ENCODE data around the gene NPVF. TPM values are rescaled to one million over a fixed set of nuclear protein-coding genes. Genes with fewer than 3 reads are reported as not detected.

Gene NPVF
- total and polyA plus RNA-seq, 5 donors from 2014 or later, result not detected

DNA sequence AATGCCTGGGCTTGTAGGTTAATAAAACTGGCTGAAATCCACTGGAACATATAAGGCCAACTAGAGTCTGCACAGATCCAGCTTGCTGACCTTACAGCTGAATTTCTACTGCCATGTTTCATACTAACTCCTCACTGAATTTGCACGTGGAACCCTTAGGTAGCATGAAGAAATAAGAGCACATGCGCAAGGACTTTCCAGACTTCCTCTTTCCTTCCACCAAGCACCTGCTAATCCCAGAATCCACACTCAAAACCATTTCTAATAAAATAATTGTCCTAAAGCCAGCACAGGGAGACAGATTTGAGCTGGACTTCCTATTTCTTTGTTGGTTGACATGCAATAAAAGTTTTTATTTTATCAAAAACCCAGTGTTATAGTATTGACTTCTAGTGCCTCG is 46.8 kb downstream of the NPVF start:
- H3K27ac Mint-ChIP-seq, result peak overlapping the region in 2 of 3 donors; percentile 53 to 82
- Histone ChIP-seq H3K4me1 (ENCODE audit: control insufficient read depth, insufficient read depth, low read length, poor library complexity, severe bottlenecking) (peaks cover 13% of the 10 kb centered on the region), H3K36me3 (ENCODE audit: control insufficient read depth, insufficient read depth, low read length) (no peaks in the 10 kb centered on the region), H3K27ac (ENCODE audit: insufficient read depth, low read length, poor library complexity, severe bottlenecking) (no peak overlapping the region), H3K27me3 (ENCODE audit: control insufficient read depth, insufficient read depth, low read length) (peaks cover 4% of the 10 kb centered on the region), H3K4me3 (ENCODE audit: low read depth, low read length) (no peak overlapping the region), H3K9me3 (ENCODE audit: control insufficient read depth in 2 of 2, low read length in 2 of 2) (no peaks in the 10 kb centered on the region)
- peaks cover 0 to 2% (median 0%) of the 10 kb centered on the region in 7 donors for H3K9me3 Mint-ChIP-seq
- peak overlapping the region; percentile 86 to 93 (median 90) for H3K4me3 Mint-ChIP-seq
- peaks cover 9% of the 10 kb centered on the region for H3K36me3 Mint-ChIP-seq
- ATAC-seq (ENCODE audit: low read depth in 2 of 2), result no peak
- H3K27me3 Mint-ChIP-seq, result peaks cover 17% of the 10 kb centered on the region
- H3K4me1 Mint-ChIP-seq, result peaks cover 0 to 23% (median 16%) of the 10 kb centered on the region in 4 donors
- DNase-seq, result no peak

- Histone ChIP-seq H3K27ac (ENCODE audit: insufficient read depth, low read length, poor library complexity, severe bottlenecking) (no peak overlapping the region), H3K4me1 (ENCODE audit: control insufficient read depth, insufficient read depth, low read length, poor library complexity, severe bottlenecking) (peaks cover 13% of the 10 kb centered on the region), H3K36me3 (ENCODE audit: control insufficient read depth, insufficient read depth, low read length) (no peaks in the 10 kb centered on the region), H3K4me3 (ENCODE audit: low read depth, low read length) (peak overlapping the region; percentile 58), H3K27me3 (ENCODE audit: control insufficient read depth, insufficient read depth, low read length) (no peaks in the 10 kb centered on the region), H3K9me3 (ENCODE audit: control insufficient read depth in 2 of 2, low read length in 2 of 2) (no peaks in the 10 kb centered on the region)
- Mint-ChIP-seq H3K4me3 (peak overlapping the region; percentile 89 to 95 (median 92)), H3K27ac (peak overlapping the region; percentile 82 to 93 (median 92)), H3K27me3 (peaks cover 17% of the 10 kb centered on the region), H3K36me3 (peaks cover 10% of the 10 kb centered on the region), H3K9me3 (peaks cover 0 to 2% (median 0%) of the 10 kb centered on the region in 7 donors), H3K4me1 (peaks cover 0 to 23% (median 17%) of the 10 kb centered on the region in 4 donors)
- no peak for ATAC-seq (ENCODE audit: low read depth in 2 of 2)
- no peak for DNase-seq
These were observed 47.3 kb downstream of the NPVF start for GRCh38 chr7:25180946-25181345.

DNA sequence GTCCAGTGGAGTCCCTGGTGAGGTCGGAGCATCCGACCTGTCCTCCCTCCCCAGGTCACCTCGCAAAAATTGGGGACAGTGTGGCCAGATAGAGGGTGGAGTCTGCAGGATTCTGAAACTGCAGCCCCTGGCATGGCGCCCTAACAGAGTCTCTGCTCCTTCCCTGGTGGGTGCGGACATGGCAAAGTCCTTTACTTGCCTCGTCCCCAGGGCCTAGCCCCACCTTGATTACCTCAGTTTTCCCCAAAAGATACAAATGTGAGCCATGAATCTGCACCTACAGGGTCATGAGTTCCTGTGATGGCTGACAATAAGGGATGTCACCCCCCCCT is 47.7 kb downstream of the NPVF start:
- peak overlapping the region; percentile 82 for H3K27ac ChIP-seq (ENCODE audit: insufficient read depth, low read length, poor library complexity, severe bottlenecking)
- peak overlapping the region; percentile 58 for H3K4me3 ChIP-seq (ENCODE audit: low read depth, low read length)
- peaks cover 10% of the 10 kb centered on the region for H3K36me3 Mint-ChIP-seq
- H3K27ac Mint-ChIP-seq, result peak overlapping the region; percentile 82 to 93 (median 92)
- H3K9me3 Mint-ChIP-seq, result peaks cover 0 to 2% (median 0%) of the 10 kb centered on the region in 7 donors
- peaks cover 0 to 23% (median 17%) of the 10 kb centered on the region in 4 donors for H3K4me1 Mint-ChIP-seq
- peak overlapping the region; percentile 89 to 95 (median 92) for H3K4me3 Mint-ChIP-seq
- H3K4me1 ChIP-seq (ENCODE audit: control insufficient read depth, insufficient read depth, low read length, poor library complexity, severe bottlenecking), result peaks cover 13% of the 10 kb centered on the region
- H3K27me3 ChIP-seq (ENCODE audit: control insufficient read depth, insufficient read depth, low read length), result no peaks in the 10 kb centered on the region
- DNase-seq, result no peak
- H3K27me3 Mint-ChIP-seq, result peaks cover 13% of the 10 kb centered on the region
- peak; percentile 23 to 33 for ATAC-seq (ENCODE audit: low read depth in 2 of 2)
- no peaks in the 10 kb centered on the region for H3K9me3 ChIP-seq (ENCODE audit: control insufficient read depth in 2 of 2, low read length in 2 of 2)
- H3K36me3 ChIP-seq (ENCODE audit: control insufficient read depth, insufficient read depth, low read length), result no peaks in the 10 kb centered on the region

DNA sequence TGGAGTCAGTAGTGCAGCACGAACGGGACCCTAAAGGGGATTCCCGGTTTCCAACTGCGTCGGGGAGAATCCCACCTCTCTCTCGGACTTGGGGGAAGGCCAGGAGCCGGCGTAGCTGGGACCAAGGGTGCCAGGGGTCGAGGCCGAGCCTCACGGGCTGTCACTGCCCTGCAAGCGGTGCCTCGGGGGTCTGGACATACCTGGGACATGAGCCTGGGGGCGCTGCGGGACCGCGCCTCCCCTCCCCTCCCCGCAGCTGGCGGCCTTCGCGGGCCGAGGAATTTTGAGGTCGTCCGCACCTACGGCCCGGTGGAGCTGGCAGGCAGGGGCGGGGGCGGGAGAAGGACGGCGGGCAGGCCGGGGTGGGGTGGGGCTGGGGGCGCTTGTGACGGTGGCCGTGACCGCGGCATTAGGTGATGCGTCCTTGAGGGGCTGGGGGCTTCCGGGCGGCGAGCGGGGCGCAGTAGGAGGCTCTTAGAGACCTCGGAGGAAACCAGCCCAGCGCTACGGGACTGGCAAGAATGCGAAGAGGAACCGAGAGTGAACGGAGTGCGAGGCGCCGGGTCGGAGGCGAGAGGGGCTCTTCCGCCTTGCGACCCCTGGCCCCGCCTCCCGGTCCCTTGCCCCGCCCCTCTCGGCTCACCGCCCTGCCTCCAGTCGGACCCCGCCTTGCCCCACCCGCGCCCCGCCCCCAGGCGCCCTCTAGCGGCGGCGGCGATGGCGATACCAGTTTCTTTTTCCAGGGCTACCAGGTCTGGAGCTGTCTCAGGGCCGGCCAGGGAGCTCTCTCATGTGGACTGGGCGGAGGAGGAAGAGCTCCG is 48.3 kb downstream of the NPVF start:
- DNase-seq, result peak; percentile 89 to 93 (median 92)
- peaks cover 13% of the 10 kb centered on the region for H3K4me1 ChIP-seq (ENCODE audit: control insufficient read depth, insufficient read depth, low read length, poor library complexity, severe bottlenecking)
- peaks cover 0 to 23% (median 17%) of the 10 kb centered on the region in 4 donors for H3K4me1 Mint-ChIP-seq
- H3K4me3 Mint-ChIP-seq, result peak overlapping the region; percentile 89 to 95 (median 92)
- ATAC-seq (ENCODE audit: low read depth in 2 of 2), result peak; percentile 96
- no peaks in the 10 kb centered on the region for H3K27me3 ChIP-seq (ENCODE audit: control insufficient read depth, insufficient read depth, low read length)
- no peaks in the 10 kb centered on the region for H3K9me3 ChIP-seq (ENCODE audit: control insufficient read depth in 2 of 2, low read length in 2 of 2)
- H3K36me3 ChIP-seq (ENCODE audit: control insufficient read depth, insufficient read depth, low read length), result no peaks in the 10 kb centered on the region
- H3K9me3 Mint-ChIP-seq, result peaks cover 0 to 2% (median 0%) of the 10 kb centered on the region in 7 donors
- H3K27me3 Mint-ChIP-seq, result peaks cover 10% of the 10 kb centered on the region
- H3K27ac ChIP-seq (ENCODE audit: insufficient read depth, low read length, poor library complexity, severe bottlenecking), result peak overlapping the region; percentile 82
- peak overlapping the region; percentile 70 for H3K4me3 ChIP-seq (ENCODE audit: low read depth, low read length)
- peaks cover 10% of the 10 kb centered on the region for H3K36me3 Mint-ChIP-seq
- H3K27ac Mint-ChIP-seq, result peak overlapping the region; percentile 82 to 93 (median 92)

GRCh38 chr7:25179325-25179724 is 49.0 kb downstream of the NPVF start:
- Mint-ChIP-seq H3K27me3 (peaks cover 10% of the 10 kb centered on the region), H3K9me3 (peaks cover 0 to 2% (median 0%) of the 10 kb centered on the region in 7 donors), H3K36me3 (peaks cover 10% of the 10 kb centered on the region), H3K27ac (peak overlapping the region; percentile 38 to 84 (median 82)), H3K4me3 (peak overlapping the region; percentile 86 to 95 (median 92)), H3K4me1 (peaks cover 0 to 23% (median 17%) of the 10 kb centered on the region in 4 donors)
- Histone ChIP-seq H3K9me3 (ENCODE audit: control insufficient read depth in 2 of 2, low read length in 2 of 2) (no peaks in the 10 kb centered on the region), H3K4me3 (ENCODE audit: low read depth, low read length) (peak overlapping the region; percentile 70), H3K27ac (ENCODE audit: insufficient read depth, low read length, poor library complexity, severe bottlenecking) (peak overlapping the region; percentile 82), H3K27me3 (ENCODE audit: control insufficient read depth, insufficient read depth, low read length) (no peaks in the 10 kb centered on the region), H3K4me1 (ENCODE audit: control insufficient read depth, insufficient read depth, low read length, poor library complexity, severe bottlenecking) (peaks cover 13% of the 10 kb centered on the region), H3K36me3 (ENCODE audit: control insufficient read depth, insufficient read depth, low read length) (no peaks in the 10 kb centered on the region)
- DNase-seq, result peak in 1 of 3 donors; percentile 1
- no peak for ATAC-seq (ENCODE audit: low read depth in 2 of 2)

Other genes starting within 250 kb of the NPVF start
- 43.0 TPM for gene OSBPL3, start 248.3 kb downstream of the NPVF start, total RNA-seq
- 10 to 100 TPM in 2 of 4 donors, 1 to 10 TPM in 2; 9.1 to 14.5 (median 11.9) TPM for gene OSBPL3, start 248.3 kb downstream of the NPVF start, polyA plus RNA-seq
- gene CYCS, start 103.2 kb downstream of the NPVF start, total RNA-seq, result 186 TPM
- 100 to 1,000 TPM; 119 to 161 (median 136) TPM for gene CYCS, start 103.2 kb downstream of the NPVF start, polyA plus RNA-seq

Measured in CD4-positive, CD25-positive, alpha-beta regulatory T cell (primary cell).